ENCODE measurements around the gene BTNL2. TPM values are rescaled to one million over a fixed set of nuclear protein-coding genes. Genes with fewer than 3 reads are reported as not detected.

The BTNL2 gene
- total RNA-seq, 1 experiment from 2014 or later = not detected

DNA sequence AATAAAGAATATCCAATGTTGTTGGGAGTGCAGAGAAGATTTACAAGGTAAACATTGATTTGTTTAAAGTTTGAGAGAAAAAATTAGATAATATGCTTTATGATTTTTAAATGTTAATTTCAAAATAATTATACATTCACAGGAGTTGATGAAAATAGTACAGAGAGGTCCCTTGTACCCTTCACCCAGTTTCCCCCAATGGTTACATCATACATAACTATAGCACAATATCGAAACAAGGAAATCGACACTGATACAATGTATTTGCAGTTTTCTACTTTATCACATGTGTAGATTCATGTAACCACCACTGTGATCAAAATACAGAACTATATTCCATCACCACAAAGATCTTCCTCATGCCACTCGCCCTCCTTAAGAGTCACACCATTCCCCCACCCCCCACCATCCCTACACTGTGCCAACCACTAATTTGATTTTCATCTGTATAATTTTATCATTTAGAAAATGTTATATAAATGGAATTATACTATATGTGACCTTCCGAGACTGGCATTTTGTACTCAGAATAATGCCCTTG is 21.0 kb upstream of the BTNL2 start:
- Histone ChIP-seq H2AFZ (ENCODE audit: low read length) (no peak overlapping the region), H3K27me3 (ENCODE audit: low read length) (no peaks in the 10 kb centered on the region), H3K9ac (ENCODE audit: low read length) (no peak overlapping the region)

DNA sequence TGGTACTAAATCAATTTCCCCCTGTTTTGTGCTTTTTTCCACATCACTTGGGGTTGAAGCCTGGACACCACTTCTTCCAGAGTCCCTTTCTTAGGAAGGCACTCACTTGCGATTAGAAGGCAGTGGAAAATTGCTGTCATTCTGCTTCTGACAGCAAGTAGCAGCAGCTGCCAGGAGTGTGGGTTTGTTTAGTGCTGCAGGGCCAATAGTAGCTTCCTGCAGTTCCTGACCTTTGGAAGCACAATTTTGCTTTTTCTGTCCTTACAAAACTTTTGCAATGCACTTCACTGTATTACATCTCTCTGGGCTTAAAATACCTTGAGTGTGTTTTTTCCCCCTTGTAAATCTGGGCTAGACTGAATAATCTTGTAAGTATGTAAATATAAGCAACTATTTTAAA is 20.2 kb upstream of the BTNL2 start:
- no peaks in the 10 kb centered on the region for H3K9me3 ChIP-seq (ENCODE audit: low read length)
- H3K4me1 ChIP-seq (ENCODE audit: low read length) = no peaks in the 10 kb centered on the region
- no peaks in the 10 kb centered on the region for H3K9me2 ChIP-seq (replicated peaks; ENCODE audit: insufficient read depth, low read length)
- H2AFZ ChIP-seq (ENCODE audit: low read length) = no peak overlapping the region
- H3K9ac ChIP-seq (ENCODE audit: low read length) = no peak overlapping the region
- H3K27ac ChIP-seq (ENCODE audit: low read length) = no peak overlapping the region
- H3K27me3 ChIP-seq (ENCODE audit: low read length) = no peaks in the 10 kb centered on the region
- H3K4me3 ChIP-seq (ENCODE audit: low read length) = no peak overlapping the region
- no peak for DNase-seq
- H3K79me2 ChIP-seq (ENCODE audit: low read length) = no peaks in the 10 kb centered on the region
- no peaks in the 10 kb centered on the region for H4K20me1 ChIP-seq (ENCODE audit: insufficient read depth, low read depth, low read length)
- H3K4me2 ChIP-seq (ENCODE audit: low read depth, low read length, poor library complexity, severe bottlenecking) = no peak overlapping the region
- no peaks in the 10 kb centered on the region for H3K36me3 ChIP-seq (ENCODE audit: insufficient read depth, low read length)

More for the DNA sequence above, 21.0 kb upstream of the BTNL2 start:
- no peak for DNase-seq
- no peaks in the 10 kb centered on the region for H3K9me2 ChIP-seq (replicated peaks; ENCODE audit: insufficient read depth, low read length)
- no peaks in the 10 kb centered on the region for H3K4me1 ChIP-seq (ENCODE audit: low read length)
- no peak overlapping the region for H3K27ac ChIP-seq (ENCODE audit: low read length)
- no peaks in the 10 kb centered on the region for H3K36me3 ChIP-seq (ENCODE audit: insufficient read depth, low read length)
- H3K9me3 ChIP-seq (ENCODE audit: low read length) = no peaks in the 10 kb centered on the region
- no peak overlapping the region for H3K4me3 ChIP-seq (ENCODE audit: low read length)
- no peak overlapping the region for H3K4me2 ChIP-seq (ENCODE audit: low read depth, low read length, poor library complexity, severe bottlenecking)
- H3K79me2 ChIP-seq (ENCODE audit: low read length) = no peaks in the 10 kb centered on the region
- no peaks in the 10 kb centered on the region for H4K20me1 ChIP-seq (ENCODE audit: insufficient read depth, low read depth, low read length)

DNA sequence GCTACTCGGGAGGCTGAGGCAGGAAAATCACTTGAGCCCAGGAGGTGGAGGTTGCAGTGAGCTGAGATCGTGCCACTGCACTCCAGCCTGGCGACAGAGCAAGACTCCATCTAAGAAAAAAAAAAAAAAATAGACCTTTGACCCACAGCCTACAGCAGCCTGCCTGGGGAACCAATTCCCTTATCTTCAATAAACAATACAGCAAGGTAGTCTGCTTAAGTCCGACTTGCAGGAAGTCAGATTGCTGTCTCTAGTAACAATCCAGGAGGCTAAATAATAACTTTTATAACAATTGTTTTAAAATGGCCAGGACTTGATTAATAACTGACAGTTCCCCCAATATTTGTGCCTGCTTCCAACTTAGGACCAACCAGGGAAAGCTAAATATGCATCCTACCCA is 19.4 kb upstream of the BTNL2 start:
- Histone ChIP-seq H3K4me3 (ENCODE audit: low read length) (no peak overlapping the region), H3K9ac (ENCODE audit: low read length) (no peak overlapping the region), H3K9me3 (ENCODE audit: low read length) (no peaks in the 10 kb centered on the region), H3K27me3 (ENCODE audit: low read length) (no peaks in the 10 kb centered on the region), H3K36me3 (ENCODE audit: insufficient read depth, low read length) (no peaks in the 10 kb centered on the region), H3K27ac (ENCODE audit: low read length) (no peak overlapping the region), H3K4me1 (ENCODE audit: low read length) (no peaks in the 10 kb centered on the region), H4K20me1 (ENCODE audit: insufficient read depth, low read depth, low read length) (no peaks in the 10 kb centered on the region), H3K4me2 (ENCODE audit: low read depth, low read length, poor library complexity, severe bottlenecking) (no peak overlapping the region), H2AFZ (ENCODE audit: low read length) (no peak overlapping the region), H3K79me2 (ENCODE audit: low read length) (no peaks in the 10 kb centered on the region), H3K9me2 (replicated peaks; ENCODE audit: insufficient read depth, low read length) (no peaks in the 10 kb centered on the region)
- DNase-seq = no peak

DNA sequence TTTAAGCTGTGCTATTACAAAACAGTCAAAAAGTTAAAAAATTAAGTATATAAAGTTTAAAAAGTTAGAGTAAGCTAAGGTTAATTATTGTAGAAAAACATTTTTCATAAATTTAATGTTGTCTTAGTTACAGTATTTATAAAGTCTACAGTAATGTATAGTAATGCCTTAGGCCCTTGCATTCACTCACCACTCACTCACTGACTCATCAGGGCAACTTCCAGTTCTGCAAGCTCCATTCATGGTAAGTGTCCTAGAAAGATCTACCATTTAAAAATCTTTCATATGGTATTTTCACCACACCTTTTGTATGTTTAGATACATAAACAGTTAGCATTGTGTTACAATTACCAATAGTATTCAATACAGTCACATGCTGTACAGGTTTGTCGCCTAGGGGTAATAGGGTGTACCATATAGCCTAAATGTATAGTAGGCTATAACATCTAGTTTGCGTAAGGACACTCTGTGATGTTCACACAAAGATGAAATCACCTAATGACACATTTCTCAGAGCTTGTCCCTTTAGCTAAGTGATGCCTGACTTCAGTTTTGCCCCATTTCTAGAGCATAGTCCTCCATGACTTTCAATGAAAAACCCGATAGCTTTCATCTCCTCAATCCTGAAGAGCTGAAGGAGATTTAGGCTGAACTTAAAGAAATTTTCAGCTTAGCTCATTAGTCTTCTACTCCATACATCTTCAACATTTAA is 17.8 kb upstream of the BTNL2 start:
- Histone ChIP-seq H3K9ac (ENCODE audit: low read length) (no peak overlapping the region), H3K9me2 (replicated peaks; ENCODE audit: insufficient read depth, low read length) (no peaks in the 10 kb centered on the region), H3K27ac (ENCODE audit: low read length) (no peak overlapping the region), H3K9me3 (ENCODE audit: low read length) (no peaks in the 10 kb centered on the region), H3K4me1 (ENCODE audit: low read length) (peaks cover 2% of the 10 kb centered on the region; the same call in 1 of the 2 replicates), H2AFZ (ENCODE audit: low read length) (peak overlapping the region; percentile 18; the same call in 1 of the 2 replicates), H3K4me3 (ENCODE audit: low read length) (no peak overlapping the region), H4K20me1 (ENCODE audit: insufficient read depth, low read depth, low read length) (no peaks in the 10 kb centered on the region), H3K36me3 (ENCODE audit: insufficient read depth, low read length) (no peaks in the 10 kb centered on the region), H3K79me2 (ENCODE audit: low read length) (no peaks in the 10 kb centered on the region), H3K4me2 (ENCODE audit: low read depth, low read length, poor library complexity, severe bottlenecking) (no peak overlapping the region), H3K27me3 (ENCODE audit: low read length) (no peaks in the 10 kb centered on the region)
- no peak for DNase-seq

DNA sequence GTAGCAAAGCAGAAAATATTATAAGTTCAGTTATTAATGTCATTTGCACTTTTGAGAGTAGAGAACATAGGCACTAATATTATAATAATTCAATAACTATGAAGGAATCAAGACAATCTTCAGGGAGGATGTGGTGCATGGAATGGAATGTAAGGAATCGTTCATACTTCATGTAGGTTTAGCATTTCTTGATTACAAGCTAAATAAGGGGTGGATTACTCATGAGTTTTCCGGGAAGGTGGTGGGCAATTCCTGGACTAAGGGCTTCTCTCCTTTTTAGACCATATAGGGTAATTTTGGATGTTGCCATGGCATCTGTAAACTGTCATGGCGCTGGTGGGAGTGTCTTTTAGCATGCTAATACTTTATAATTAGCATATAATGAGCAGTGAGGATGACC is 9.1 kb upstream of the BTNL2 start:
- Histone ChIP-seq H3K36me3 (ENCODE audit: insufficient read depth, low read length) (no peaks in the 10 kb centered on the region), H4K20me1 (ENCODE audit: insufficient read depth, low read depth, low read length) (no peaks in the 10 kb centered on the region), H3K9ac (ENCODE audit: low read length) (no peak overlapping the region), H3K27ac (ENCODE audit: low read length) (no peak overlapping the region), H3K9me2 (replicated peaks; ENCODE audit: insufficient read depth, low read length) (no peaks in the 10 kb centered on the region), H3K79me2 (ENCODE audit: low read length) (no peaks in the 10 kb centered on the region), H3K27me3 (ENCODE audit: low read length) (no peaks in the 10 kb centered on the region), H3K4me1 (ENCODE audit: low read length) (peaks cover 20% of the 10 kb centered on the region), H3K9me3 (ENCODE audit: low read length) (no peaks in the 10 kb centered on the region), H2AFZ (ENCODE audit: low read length) (no peak overlapping the region), H3K4me3 (ENCODE audit: low read length) (no peak overlapping the region), H3K4me2 (ENCODE audit: low read depth, low read length, poor library complexity, severe bottlenecking) (peak overlapping the region; percentile 63)
- DNase-seq = no peak

DNA sequence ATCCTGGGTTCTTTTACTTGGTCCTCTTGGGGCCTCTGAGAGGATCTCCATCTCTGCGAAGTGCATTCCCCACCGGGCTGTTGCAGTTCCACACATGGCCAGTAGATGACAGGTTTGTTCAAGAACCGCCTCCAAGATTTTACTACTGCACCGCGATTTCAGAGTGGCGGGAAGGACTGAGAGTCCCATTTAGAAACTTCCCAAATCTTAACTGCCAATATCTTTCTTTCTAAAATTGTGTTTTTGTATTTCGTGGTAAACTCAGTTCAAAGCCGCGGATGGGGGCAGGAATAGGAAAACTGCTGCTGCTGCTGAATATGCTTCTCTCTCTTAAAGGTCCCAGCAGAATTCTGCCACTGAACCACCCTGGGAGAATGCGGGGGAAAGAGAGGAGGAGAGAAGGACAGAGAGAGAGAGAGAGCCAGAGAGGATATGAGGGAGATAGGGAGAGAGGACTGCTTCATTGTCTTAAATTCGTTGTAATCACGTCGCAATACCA is 8.6 kb upstream of the BTNL2 start:
- peak overlapping the region; percentile 63 for H3K4me2 ChIP-seq (ENCODE audit: low read depth, low read length, poor library complexity, severe bottlenecking)
- no peak overlapping the region for H3K27ac ChIP-seq (ENCODE audit: low read length)
- no peaks in the 10 kb centered on the region for H3K9me2 ChIP-seq (replicated peaks; ENCODE audit: insufficient read depth, low read length)
- H3K79me2 ChIP-seq (ENCODE audit: low read length) = no peaks in the 10 kb centered on the region
- H4K20me1 ChIP-seq (ENCODE audit: insufficient read depth, low read depth, low read length) = no peaks in the 10 kb centered on the region
- peaks cover 20% of the 10 kb centered on the region for H3K4me1 ChIP-seq (ENCODE audit: low read length)
- no peaks in the 10 kb centered on the region for H3K9me3 ChIP-seq (ENCODE audit: low read length)
- DNase-seq = peak; percentile 91
- no peaks in the 10 kb centered on the region for H3K36me3 ChIP-seq (ENCODE audit: insufficient read depth, low read length)
- peak overlapping the region; percentile 72; the same call in 1 of the 2 replicates for H2AFZ ChIP-seq (ENCODE audit: low read length)
- peak overlapping the region; percentile 31; the same call in 1 of the 2 replicates for H3K9ac ChIP-seq (ENCODE audit: low read length)
- peak overlapping the region; percentile 37; the same call in 1 of the 2 replicates for H3K4me3 ChIP-seq (ENCODE audit: low read length)
- H3K27me3 ChIP-seq (ENCODE audit: low read length) = no peaks in the 10 kb centered on the region

DNA sequence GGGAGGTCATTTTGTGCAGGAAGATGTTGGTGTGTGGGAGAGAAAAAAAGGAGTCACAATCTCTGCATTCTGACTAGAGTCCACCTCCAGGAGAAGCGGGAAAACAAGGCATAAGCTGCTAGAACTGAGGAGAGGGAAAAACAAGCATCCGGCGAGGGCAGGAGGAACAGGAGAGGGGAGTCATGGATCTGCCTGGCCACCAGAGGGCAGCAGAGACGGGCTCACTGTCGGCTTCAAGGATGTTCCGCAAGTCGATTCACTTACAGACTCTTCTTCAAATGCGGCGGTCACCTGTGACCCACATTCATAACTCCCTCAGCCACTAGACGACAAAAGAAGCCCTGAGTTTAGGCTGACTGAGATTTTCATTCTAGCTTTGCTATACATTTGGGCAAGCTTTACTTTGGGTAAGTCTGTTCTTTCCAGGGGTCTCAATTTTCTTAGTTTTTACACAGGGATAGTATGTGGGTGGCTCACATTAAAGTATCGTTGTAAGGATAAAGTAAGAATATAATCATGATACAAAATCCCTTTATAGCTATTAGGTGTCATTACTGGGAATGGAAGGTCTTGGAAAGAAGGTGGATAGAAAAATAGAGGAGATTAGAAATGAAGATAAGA is 6.6 kb upstream of the BTNL2 start:
- Histone ChIP-seq H3K4me1 (ENCODE audit: low read length) (peaks cover 17% of the 10 kb centered on the region), H3K36me3 (ENCODE audit: insufficient read depth, low read length) (no peaks in the 10 kb centered on the region), H3K4me3 (ENCODE audit: low read length) (no peak overlapping the region), H3K27ac (ENCODE audit: low read length) (no peak overlapping the region), H3K9me2 (replicated peaks; ENCODE audit: insufficient read depth, low read length) (no peaks in the 10 kb centered on the region), H3K9ac (ENCODE audit: low read length) (peak overlapping the region; percentile 37; the same call in 1 of the 2 replicates), H3K4me2 (ENCODE audit: low read depth, low read length, poor library complexity, severe bottlenecking) (peak overlapping the region; percentile 31), H3K27me3 (ENCODE audit: low read length) (no peaks in the 10 kb centered on the region), H4K20me1 (ENCODE audit: insufficient read depth, low read depth, low read length) (no peaks in the 10 kb centered on the region), H3K9me3 (ENCODE audit: low read length) (no peaks in the 10 kb centered on the region), H3K79me2 (ENCODE audit: low read length) (no peaks in the 10 kb centered on the region), H2AFZ (ENCODE audit: low read length) (0 out of 2 replicates have a peak overlapping the region, but pooled peaks have one; percentile 59)
- DNase-seq = peak; percentile 91

DNA sequence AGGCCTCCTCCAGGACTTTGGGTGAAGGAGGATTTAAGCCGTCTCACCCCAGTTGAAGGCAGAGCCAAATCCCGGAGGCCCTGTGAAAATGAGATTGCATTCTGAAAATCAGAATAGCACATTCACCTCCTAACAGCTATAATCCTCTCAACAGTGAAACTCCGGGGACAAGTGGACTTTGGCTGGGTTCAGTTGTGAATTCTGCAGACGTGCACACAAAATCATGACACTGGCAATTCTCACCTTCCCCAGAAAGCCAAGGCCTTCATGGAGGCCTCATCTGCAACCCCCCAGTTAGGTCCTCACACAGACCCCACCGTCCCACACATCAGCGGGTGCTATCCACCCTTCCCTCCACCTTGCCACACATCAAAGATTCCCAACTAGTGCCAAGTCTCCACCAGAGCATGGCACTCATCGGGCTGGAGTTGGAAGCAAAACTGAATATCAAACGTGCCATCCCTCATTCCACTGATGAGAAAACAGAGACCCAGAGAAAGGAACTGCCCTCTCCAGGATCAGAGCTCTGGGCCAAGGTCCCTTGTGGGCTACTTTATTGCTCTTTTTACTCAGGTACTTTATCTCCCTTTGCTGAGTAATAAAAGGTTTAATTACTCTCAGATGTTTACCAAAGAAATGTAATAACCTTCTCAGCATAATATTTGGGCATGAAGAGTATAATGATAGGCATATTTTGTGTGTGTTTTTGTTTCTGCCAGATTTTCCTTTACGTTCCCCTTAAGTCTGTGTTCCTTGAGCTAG is 4.8 kb upstream of the BTNL2 start:
- Histone ChIP-seq H3K27ac (ENCODE audit: low read length) (no peak overlapping the region), H4K20me1 (ENCODE audit: insufficient read depth, low read depth, low read length) (no peaks in the 10 kb centered on the region), H3K9ac (ENCODE audit: low read length) (no peak overlapping the region), H3K79me2 (ENCODE audit: low read length) (no peaks in the 10 kb centered on the region), H3K4me1 (ENCODE audit: low read length) (peaks cover 15% of the 10 kb centered on the region), H3K27me3 (ENCODE audit: low read length) (no peaks in the 10 kb centered on the region), H3K4me3 (ENCODE audit: low read length) (no peak overlapping the region), H3K4me2 (ENCODE audit: low read depth, low read length, poor library complexity, severe bottlenecking) (no peak overlapping the region), H3K36me3 (ENCODE audit: insufficient read depth, low read length) (no peaks in the 10 kb centered on the region), H3K9me2 (replicated peaks; ENCODE audit: insufficient read depth, low read length) (no peaks in the 10 kb centered on the region), H3K9me3 (ENCODE audit: low read length) (no peaks in the 10 kb centered on the region), H2AFZ (ENCODE audit: low read length) (no peak overlapping the region)
- no peak for DNase-seq
